ENCODE measurements around the gene CCM2.

- TF ChIP-seq CTCF (IDR thresholded peaks at IDR 0.05; ENCODE audit: poor library complexity, severe bottlenecking) (no peak), POLR2AphosphoS5 (IDR thresholded peaks at IDR 0.05) (no peak), EP300 (conservative IDR thresholded peaks at IDR 0.05; ENCODE audit: poor library complexity, severe bottlenecking) (no peak), TAF1 (IDR thresholded peaks at IDR 0.05; ENCODE audit: low read depth) (no peak), REST (IDR thresholded peaks at IDR 0.05; ENCODE audit: borderline replicate concordance) (no peak), EZH2 (IDR thresholded peaks at IDR 0.05; ENCODE audit: borderline replicate concordance, insufficient read depth, low read length, poor library complexity, severe bottlenecking) (no peak)
Observed at GRCh38 chr7:44979481-44980392, 20.3 kb upstream of the CCM2 start.
